GM19035 (cell line): ENCODE results near the gene MAP6D1.

Source experiments
- ATAC-seq: cut with Tn5 transposase; IDR thresholded peaks from one replicate; pipeline ENCODE4 v1.9.1; 2021; ENCODE audit not compliant: unreplicated experiment

The MAP6D1 gene

GRCh38 chr3:183824761-183825455 lies 469 bp downstream of the MAP6D1 start:
- no peak for ATAC-seq

DNA sequence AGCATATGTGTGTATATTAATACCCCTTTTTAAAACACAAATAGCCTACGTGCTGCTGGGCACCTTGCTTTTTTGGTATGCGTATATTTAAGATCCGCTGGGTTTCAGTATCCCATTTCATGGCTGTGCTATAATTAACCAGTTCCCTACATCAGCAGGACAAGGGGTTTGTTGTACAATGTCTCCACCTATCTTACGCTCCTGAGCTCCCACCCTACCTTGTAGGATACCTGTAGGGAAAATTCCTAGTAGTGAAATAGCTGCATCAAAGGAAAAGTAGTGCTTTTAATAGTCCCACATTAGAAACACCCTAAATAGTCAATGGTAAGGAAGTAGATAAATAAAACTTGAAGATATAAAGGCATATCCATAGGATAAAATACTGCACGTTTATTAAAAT lies 1.4 kb downstream of the MAP6D1 start:
- no peak for ATAC-seq

DNA sequence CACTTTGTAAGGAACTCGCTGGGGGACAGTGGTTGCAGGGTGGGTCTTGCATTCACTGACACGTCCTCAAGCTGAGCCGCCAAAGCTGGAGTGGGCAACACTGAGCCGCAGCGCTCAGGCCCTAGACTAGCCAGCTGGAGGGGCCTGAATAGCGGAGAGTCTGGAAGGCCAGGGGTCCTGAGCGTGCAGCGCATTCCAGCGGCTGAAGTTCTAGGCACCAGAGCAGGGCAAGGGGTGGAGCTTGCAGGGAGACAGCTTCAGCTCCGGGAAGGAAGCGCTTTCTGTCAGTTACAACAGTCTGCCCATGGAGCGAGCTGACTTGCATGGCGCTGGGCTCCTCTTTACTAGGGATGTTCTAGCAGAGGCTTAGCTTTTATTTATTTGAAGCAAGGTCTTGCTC lies 2.7 kb downstream of the MAP6D1 start:
- no peak for ATAC-seq

DNA sequence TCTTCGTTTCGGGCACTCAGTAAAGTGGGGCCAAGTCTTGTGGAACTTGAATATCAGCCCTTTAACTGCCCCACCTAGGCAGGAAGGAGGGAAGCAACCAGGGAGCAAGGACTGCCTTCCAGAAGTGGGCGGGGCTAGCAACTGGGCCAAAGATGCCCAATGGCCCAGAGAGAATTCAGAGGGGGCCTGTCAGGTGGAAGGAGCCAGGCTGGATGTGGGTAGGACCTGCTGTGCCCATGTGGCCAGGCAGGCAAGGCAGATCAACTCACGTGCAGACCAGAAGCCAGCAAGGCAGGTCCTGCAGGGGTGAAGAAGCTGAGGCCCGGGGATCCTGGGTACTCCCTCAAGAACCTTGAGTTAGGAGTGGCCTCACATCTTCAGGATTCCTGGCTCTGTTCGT lies 5.5 kb downstream of the MAP6D1 start:
- no peak for ATAC-seq

DNA sequence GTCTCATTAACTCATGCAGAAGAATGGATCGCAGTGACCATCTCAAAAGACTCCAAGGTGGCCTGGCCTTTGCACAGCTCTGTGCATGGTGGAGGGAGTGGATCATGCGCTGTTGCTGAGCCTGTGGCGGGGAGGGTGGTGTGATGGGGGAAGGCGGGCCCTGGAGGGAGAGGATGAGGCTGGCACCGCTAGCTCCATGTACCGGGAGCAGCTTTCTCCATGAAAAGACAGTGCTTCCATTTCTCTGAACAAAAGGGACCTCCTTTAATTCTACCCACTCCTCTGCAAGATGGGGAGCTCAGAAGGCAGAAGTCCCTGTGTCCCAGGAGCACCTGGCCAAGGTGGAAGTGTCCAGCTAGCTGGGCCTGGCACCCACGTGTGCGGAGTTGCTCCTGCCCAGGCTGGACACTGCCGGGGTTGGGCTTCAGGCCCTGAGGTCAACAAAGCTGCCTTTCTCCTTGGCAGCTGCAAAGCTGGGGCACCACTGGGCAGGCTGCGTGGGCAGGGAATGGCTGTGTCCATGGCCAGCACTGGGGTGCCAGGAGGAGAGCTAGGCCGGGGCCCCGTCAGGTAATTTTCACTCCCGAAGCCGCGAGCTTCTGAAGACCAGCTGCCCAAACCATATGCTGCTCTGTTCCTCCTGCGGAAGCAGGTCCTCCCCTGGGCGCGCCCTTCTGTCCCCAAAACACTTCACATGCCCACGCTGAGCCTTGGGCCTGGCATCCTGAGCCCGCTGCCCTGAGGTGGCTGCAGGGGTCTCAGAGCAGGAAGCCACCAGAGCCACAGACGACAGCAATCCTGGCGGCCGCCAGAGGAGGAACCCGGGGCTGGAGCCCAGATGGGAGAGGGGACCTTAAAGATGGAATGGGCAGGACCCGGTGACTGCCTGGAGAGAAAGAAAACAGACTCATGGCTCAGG lies 6.4 kb downstream of the MAP6D1 start:
- no peak for ATAC-seq

- ATAC-seq = no peak
These were observed 7.2 kb downstream of the MAP6D1 start for GRCh38 chr3:183818041-183818620.

- no peak for ATAC-seq
These were observed 7.7 kb downstream of the MAP6D1 start for GRCh38 chr3:183817639-183818038.

- no peak for ATAC-seq
These were observed 8.5 kb downstream of the MAP6D1 start for GRCh38 chr3:183816681-183817510.

DNA sequence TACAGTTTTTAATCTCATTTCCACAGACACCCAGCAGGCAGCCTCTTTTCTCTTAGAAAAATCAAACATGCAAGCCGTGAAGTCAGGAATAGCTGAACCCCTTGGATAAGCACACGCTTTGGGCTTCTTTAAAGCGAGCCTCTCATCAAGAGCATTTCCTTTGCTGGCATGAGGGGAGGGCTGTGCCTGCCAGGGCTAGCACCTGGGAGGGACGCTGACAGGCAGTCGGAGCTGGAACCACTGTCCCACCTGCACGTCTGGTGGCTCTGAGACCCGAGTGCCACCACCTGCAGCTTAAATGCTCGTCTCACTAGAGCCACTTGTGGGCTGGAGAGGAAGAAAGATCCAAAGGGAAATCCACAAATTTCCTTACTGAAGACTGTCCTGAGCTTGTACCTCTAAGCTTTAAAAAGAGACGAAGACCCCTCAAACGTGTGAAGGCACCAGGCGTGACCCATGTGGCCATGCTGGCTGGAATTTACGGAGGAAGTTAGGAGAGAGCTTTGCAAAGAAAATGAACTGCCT lies 9.4 kb downstream of the MAP6D1 start:
- no peak for ATAC-seq

- ATAC-seq = no peak
These were observed 9.8 kb downstream of the MAP6D1 start for GRCh38 chr3:183815563-183815940.

DNA sequence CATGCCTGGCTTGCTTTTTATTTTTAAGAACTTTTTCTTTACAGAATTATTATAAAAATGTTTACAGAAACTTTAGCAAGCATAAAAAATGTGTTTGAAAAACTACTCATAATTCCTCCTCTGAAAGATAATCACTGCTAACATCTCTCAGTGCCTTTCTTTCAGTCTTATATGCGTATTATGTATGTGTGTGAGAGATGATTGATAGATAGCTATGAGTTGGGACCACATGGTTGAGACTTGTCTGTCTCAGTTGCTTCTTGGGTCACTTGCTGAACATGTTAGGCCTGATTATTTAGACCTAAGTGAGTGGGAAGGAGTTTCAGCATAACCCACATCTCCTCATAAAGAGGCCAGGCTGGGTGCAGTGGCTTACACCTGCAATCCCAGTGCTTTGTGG lies 11.1 kb downstream of the MAP6D1 start:
- ATAC-seq = no peak

DNA sequence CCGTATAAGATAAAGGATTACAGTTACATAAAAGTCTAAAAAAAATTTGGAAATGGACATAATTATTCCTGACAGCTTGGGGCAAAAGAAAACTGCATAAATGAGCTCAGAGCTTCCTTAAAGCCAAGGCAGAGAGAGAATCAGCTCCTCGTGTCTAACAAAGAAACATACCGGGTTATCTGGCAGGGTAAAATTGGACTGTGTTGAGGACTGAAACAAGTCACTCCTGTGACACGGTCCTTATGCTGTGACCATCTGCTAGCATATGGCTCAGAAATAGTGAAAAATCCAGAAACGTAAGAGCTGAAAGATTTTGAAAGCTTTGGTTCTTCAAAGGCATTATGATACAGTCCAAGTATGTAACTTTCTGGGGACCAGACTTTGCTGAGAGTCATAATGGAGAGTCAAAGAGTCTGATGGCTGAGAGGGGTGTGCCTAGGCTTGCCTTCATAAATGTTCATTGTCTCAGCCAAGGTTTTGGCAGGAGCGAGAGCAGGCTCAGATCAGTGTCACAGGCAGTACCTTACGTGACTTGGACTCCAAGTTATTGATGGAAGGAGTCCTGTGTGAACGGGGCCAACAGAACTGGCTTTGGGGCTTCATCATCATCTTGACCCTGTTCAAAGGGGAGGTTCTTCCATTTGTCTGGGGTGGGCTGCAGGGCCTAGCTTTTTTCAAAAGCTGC lies 12.5 kb downstream of the MAP6D1 start:
- ATAC-seq = no peak

- ATAC-seq = no peak
These were observed 13.7 kb downstream of the MAP6D1 start for GRCh38 chr3:183811638-183812037.

DNA sequence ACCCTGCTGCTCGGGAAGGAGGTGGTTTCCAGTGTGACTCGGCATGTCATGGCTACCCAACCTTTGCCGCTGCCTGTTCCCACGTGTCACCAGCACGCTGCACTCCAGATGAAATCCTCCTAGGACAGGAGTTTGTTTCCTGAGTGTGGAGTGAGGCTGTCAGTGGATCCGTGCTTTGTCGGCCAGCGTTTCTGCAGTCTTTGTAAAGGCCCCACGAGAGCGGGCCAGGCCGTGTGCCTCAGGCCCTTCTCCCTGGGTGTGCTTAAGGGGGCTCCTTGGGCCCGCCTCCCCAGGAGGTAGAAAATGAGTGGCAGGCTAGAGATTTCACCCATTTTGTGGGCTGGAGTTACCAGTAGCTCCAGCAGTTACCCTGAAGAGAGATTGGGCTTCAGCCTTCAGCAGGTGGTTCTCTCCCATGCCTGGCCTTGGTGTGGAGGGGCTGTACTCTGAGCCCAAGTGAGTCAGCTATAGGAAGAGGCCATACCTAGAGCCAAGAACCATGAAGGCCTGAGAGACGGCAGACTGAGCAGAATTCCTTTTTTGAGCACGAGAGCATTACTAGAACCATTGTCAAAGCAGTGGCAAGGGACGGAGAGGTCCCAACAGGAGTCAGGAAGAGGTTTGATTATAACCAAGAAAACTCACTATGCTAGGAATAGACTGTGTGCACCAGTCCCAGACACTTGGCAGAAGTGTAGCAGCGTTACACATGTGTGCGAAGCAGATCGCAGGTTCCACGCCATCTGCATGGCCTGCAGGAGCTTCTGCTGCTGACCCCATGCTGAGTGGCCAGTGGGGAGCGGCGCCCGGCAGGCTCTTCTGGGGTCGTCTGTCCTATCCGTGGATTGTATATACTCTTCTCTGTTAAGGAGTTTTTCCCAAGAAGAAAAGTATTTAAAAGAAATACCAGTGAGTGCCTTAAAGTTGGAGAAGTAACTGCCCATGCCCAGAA lies 14.5 kb downstream of the MAP6D1 start:
- ATAC-seq = no peak

DNA sequence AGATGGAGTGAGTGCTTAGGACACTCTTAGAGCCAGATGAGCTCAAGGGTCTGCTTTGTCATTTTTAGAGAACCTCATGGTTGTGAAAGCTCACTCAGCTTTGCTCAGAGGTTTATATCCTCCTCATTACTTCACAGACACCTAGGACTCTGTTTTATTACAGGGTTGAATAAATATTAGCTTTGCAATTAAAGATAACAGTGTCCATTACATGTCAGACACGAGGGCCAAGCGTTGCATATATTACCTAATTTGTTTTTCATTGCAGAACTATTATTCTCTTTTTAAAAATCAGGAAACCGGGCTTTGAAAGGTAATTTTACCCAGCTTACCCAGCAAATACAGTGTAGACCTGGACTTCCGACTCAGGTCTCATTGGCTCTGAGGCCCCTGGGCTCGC lies 16.1 kb downstream of the MAP6D1 start:
- ATAC-seq = no peak

DNA sequence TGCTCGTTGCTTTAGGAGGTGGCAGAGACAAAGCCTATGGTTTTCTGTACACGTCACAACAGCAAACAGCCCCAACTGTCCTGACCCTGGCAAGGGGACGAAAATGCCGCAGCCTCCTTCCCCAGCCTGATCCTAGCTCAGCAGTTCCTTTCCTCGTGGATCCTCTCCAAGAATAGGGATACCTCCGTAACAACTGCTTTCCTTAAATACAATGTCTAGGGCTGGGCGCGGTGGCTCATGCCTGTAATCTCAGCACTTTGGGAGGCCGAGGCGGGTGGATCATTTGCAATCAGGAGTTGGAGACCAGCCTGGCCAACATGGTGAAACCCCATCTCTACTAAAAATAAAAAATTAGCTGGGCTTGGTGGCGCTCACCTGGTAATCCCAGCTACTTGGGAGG lies 17.0 kb downstream of the MAP6D1 start:
- no peak for ATAC-seq

- no peak for ATAC-seq
These were observed 17.5 kb downstream of the MAP6D1 start for GRCh38 chr3:183807881-183808280.

DNA sequence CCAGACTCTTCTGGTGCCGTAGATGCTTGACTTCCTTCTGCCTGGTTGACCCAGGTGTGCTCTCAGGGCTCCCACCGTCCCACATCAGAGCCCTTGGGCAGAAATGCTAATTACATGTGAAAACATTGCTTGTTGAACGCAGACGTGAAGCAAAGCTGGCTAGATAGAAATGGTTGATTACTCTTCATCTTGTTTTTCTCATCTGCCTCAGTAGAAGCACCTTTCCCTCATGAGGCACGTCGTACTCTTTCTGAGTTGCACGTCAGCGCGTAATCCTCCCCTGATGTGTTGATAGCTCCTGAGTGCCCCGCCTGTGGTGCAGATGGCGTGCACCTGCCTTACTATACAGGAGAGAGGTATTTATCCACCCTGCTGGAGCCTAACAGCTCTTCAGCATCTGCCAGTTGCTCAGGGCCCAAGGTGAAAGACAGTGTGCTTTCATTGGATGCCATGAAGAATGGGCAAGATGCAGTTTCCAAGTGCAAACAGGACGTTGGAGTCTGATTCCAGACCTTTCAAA lies 18.1 kb downstream of the MAP6D1 start:
- no peak for ATAC-seq

DNA sequence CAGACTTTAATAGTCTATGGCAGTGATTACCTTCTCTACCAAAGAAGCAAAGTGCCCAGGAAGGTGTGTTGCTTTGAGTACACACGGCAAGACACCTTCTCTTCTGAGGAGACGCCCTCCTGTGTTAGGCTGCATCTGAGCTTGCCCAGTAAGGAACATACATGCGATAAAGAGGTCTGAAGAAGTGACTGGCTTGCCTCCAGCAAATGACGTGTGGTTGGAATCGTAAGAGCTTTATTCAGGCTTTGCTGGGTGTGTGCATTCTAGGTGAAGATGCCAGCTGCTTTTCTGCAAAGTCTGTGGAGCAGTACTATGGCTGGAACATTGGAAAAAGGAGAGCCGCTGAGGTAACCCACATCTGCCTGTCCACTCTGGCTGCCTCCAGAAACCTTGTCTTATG lies 22.4 kb downstream of the MAP6D1 start:
- ATAC-seq = no peak
